HG03354 (cell line): ENCODE measurements around the gene ALDH9A1.
A peak's percentile ranks its signal among the peaks of the same experiment; 100 is the strongest.
"Not testable (repeated sequence)": the region's sequence is repeated elsewhere in the genome, so short reads cannot be mapped to it uniquely, and the experiment has no call there.

Experiments used
- ATAC-seq: cut with Tn5 transposase; IDR thresholded peaks from one replicate; pipeline ENCODE4 v1.9.1; 2021; ENCODE audit warnings: mild to moderate bottlenecking; ENCODE audit not compliant: unreplicated experiment, poor library complexity, severe bottlenecking

The ALDH9A1 gene

GRCh38 chr1:165695031-165695430 lies 3.3 kb downstream of the ALDH9A1 start:
- no peak for ATAC-seq

- no peak for ATAC-seq
These were observed 10.3 kb downstream of the ALDH9A1 start for GRCh38 chr1:165688046-165688445.

- ATAC-seq, result peak; percentile 38
These were observed 11.4 kb downstream of the ALDH9A1 start for GRCh38 chr1:165686971-165687433.

- ATAC-seq, result peak; percentile 70
These were observed 12.0 kb downstream of the ALDH9A1 start for GRCh38 chr1:165686121-165686970.

GRCh38 chr1:165683848-165684485 lies 14.4 kb downstream of the ALDH9A1 start:
- no peak for ATAC-seq

GRCh38 chr1:165680773-165681172 lies 17.6 kb downstream of the ALDH9A1 start:
- not testable (repeated sequence) for ATAC-seq

- no peak for ATAC-seq
These were observed 18.1 kb downstream of the ALDH9A1 start for GRCh38 chr1:165680303-165680702.

- ATAC-seq, result no peak
These were observed 18.9 kb downstream of the ALDH9A1 start for GRCh38 chr1:165679282-165680036.

- ATAC-seq, result no peak
These were observed 19.9 kb downstream of the ALDH9A1 start for GRCh38 chr1:165678509-165678908.

GRCh38 chr1:165675794-165676193 lies 22.6 kb downstream of the ALDH9A1 start:
- no peak for ATAC-seq

- ATAC-seq, result no peak
These were observed 23.8 kb downstream of the ALDH9A1 start for GRCh38 chr1:165674599-165674998.

GRCh38 chr1:165671526-165671925 lies 26.8 kb downstream of the ALDH9A1 start:
- ATAC-seq, result no peak

GRCh38 chr1:165668184-165668583 lies 30.2 kb downstream of the ALDH9A1 start:
- no peak for ATAC-seq

GRCh38 chr1:165666152-165666825 lies 32.1 kb downstream of the ALDH9A1 start:
- ATAC-seq, result no peak

GRCh38 chr1:165662186-165662585 lies 36.2 kb downstream of the ALDH9A1 start:
- ATAC-seq, result no peak

- no peak for ATAC-seq
These were observed 36.7 kb downstream of the ALDH9A1 start for GRCh38 chr1:165661703-165662102.

- no peak for ATAC-seq
These were observed 38.8 kb downstream of the ALDH9A1 start for GRCh38 chr1:165659581-165659895.

GRCh38 chr1:165658766-165659580 lies 39.4 kb downstream of the ALDH9A1 start:
- not testable (repeated sequence) for ATAC-seq

- no peak for ATAC-seq
These were observed 47.3 kb downstream of the ALDH9A1 start for GRCh38 chr1:165650981-165651625.
